Psoas muscle (tissue), 8 donors: ENCODE measurements around the gene CCDC57. TPM values are rescaled to one million over a fixed set of nuclear protein-coding genes. Genes with fewer than 3 reads are reported as not detected.

Experiments used
- ATAC-seq, 4 donors: fragments of 200-7000 bp; cut with Tn5 transposase; one replicate each; pipeline ENCODE4 v1.9.1; 2020; ENCODE audit warnings: moderate library complexity in 3 of 4, mild to moderate bottlenecking in 2 of 4
- DNase-seq, 2 donors: peaks; one replicate each; pipeline ENCODE4 v3.0.0-alpha.2; 2020
- H3K27ac ChIP-seq: fragments of 200-600 bp; one replicate; pipeline ENCODE4 v1.8.0; 2022
- H3K27me3 ChIP-seq, 3 donors: fragments of 200-600 bp in 1 of 3; one replicate each; pipeline versions ENCODE4 v1.6.1 to v1.8.0; 2013 to 2022; ENCODE audit warnings: low read length in 2 of 3, mild to moderate bottlenecking in 2 of 3, moderate library complexity in 1 of 3; ENCODE audit not compliant: insufficient read depth in 3 of 3
- H3K36me3 ChIP-seq, 2 donors: fragments of 200-600 bp in 1 of 2; one replicate each; pipeline versions ENCODE4 v1.6.1 to v1.8.0; 2013 to 2022; ENCODE audit warnings: low read depth in 1 of 2, mild to moderate bottlenecking in 1 of 2, moderate library complexity in 1 of 2; ENCODE audit not compliant: insufficient read depth in 1 of 2
- H3K4me1 ChIP-seq: fragments of 200-600 bp; one replicate; pipeline ENCODE4 v1.8.0; 2022
- H3K4me3 ChIP-seq: fragments of 200-600 bp; one replicate; pipeline ENCODE4 v1.8.0; 2022; ENCODE audit warnings: mild to moderate bottlenecking
- H3K9me3 ChIP-seq: fragments of 200-600 bp; one replicate; pipeline ENCODE4 v1.8.0; 2022
- WGBS, 3 donors: extraction: QIAGEN DNeasy Blood & Tissue Kit; methylation state at CpG; one replicate each; pipeline versions ENCODE4 v1.1.6 to v1.1.7; 2013; 5-methylcytosine and 5-hydroxymethylcytosine counted together
- intact Hi-C, 2 donors: fragments of 100-400 bp; cut with DNase I; formaldehyde crosslinking; loops; one replicate each; pipeline versions ENCODE4 v1.11.0 to v1.14.2; 2022
- polyA plus RNA-seq, 3 donors: library from polyadenylated mRNA; stranded (reverse); fragments of 200-250 nt; gene quantifications; one replicate each; pipeline ENCODE4 v1.2.3, GENCODE V29; 2013
- total RNA-seq, 4 donors: library from RNA; stranded (reverse); fragmentation: NEBNext Ultra II Directional in 2 of 4; extraction: Animal tissue kit (Norgen Biotek cat#: 25700) in 2 of 4; gene quantifications; one replicate each; pipeline versions ENCODE4 v1.2.1 to v1.2.4, GENCODE V29; 2021 to 2023
- TF ChIP-seq, protein P1 (sequence below): fragments of 200-600 bp; IDR thresholded peaks from one replicate; pipeline ENCODE4 v1.8.0; 2022; ENCODE audit warnings: antibody characterized with exemption
- donor health status: healthy with polysubstance abuse.
- donor health status: DM: no; HTN: no; CAD: no; lungs with moderate emphysema.
- donor health status: Bipolar disorder and iron deficiency.
- donor health status: healthy.
- donor health status: DM: yes; HTN: yes; CAD: no.
- donor health status: DM: no; HTN: no; CAD: no.
- donor health status: DM: no; HTN: no; CAD: no.
- donor health status: DM: yes; HTN: yes; CAD: no.

The CCDC57 gene
- total and polyA plus RNA-seq, 7 donors: 7.2 to 15.3 (median 11.1) TPM

GRCh38 chr17:82051776-82052637 lies 160.6 kb downstream of the CCDC57 start, which contains the start of the genes GPS1 and RFNG:
TSS of gene GPS1 (plus strand) at chr17:82051898. CDS start at chr17:82051932, 34 bp downstream.
TSS of gene RFNG (minus strand) at chr17:82051811. CDS start at chr17:82051766, 45 bp downstream.
- Histone ChIP-seq H3K36me3 (peaks cover 0 to 64% of the 10 kb centered on the region in 2 donors), H3K4me3 (peak within 1 kb of the TSS; percentile 84), H3K4me1 (peaks cover 26% of the 10 kb centered on the region), H3K9me3 (no peaks in the 10 kb centered on the region), H3K27me3 (no peaks in the 10 kb centered on the region), H3K27ac (peak within 1 kb of the TSS; percentile 67)
- intact Hi-C loops: no loop called here
- DNase-seq: peak; percentile 83 to 88
- WGBS, 3 donors: 0 to 1% (median 0%) methylated on average over 52 to 94 of the region's 94 CpGs
- ATAC-seq: peak; percentile 69 to 83 (median 76)
- TF ChIP-seq, protein P1, sequence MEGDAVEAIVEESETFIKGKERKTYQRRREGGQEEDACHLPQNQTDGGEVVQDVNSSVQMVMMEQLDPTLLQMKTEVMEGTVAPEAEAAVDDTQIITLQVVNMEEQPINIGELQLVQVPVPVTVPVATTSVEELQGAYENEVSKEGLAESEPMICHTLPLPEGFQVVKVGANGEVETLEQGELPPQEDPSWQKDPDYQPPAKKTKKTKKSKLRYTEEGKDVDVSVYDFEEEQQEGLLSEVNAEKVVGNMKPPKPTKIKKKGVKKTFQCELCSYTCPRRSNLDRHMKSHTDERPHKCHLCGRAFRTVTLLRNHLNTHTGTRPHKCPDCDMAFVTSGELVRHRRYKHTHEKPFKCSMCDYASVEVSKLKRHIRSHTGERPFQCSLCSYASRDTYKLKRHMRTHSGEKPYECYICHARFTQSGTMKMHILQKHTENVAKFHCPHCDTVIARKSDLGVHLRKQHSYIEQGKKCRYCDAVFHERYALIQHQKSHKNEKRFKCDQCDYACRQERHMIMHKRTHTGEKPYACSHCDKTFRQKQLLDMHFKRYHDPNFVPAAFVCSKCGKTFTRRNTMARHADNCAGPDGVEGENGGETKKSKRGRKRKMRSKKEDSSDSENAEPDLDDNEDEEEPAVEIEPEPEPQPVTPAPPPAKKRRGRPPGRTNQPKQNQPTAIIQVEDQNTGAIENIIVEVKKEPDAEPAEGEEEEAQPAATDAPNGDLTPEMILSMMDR: no peak

Other genes starting within 250 kb of the CCDC57 start
- 10 to 100 TPM; 27.7 to 37.4 (median 35.0) TPM for gene ASPSCR1, start 235.2 kb downstream of the CCDC57 start, total RNA-seq
- 10 to 100 TPM; 27.9 to 33.1 (median 33.0) TPM for gene ASPSCR1, start 235.2 kb downstream of the CCDC57 start, polyA plus RNA-seq
- gene CENPX, start 190.0 kb downstream of the CCDC57 start, total RNA-seq: 10 to 100 TPM; 15.9 to 24.6 (median 19.7) TPM
- gene CENPX, start 190.0 kb downstream of the CCDC57 start, polyA plus RNA-seq: 10 to 100 TPM; 53.8 to 79.4 (median 64.4) TPM
- gene LRRC45, start 189.5 kb downstream of the CCDC57 start, total RNA-seq: 1 to 10 TPM; 1.4 to 3.0 (median 1.9) TPM
- 1 to 10 TPM; 3.5 to 7.1 (median 4.0) TPM for gene LRRC45, start 189.5 kb downstream of the CCDC57 start, polyA plus RNA-seq
- gene RAC3, start 181.2 kb downstream of the CCDC57 start, total RNA-seq: not detected
- gene RAC3, start 181.2 kb downstream of the CCDC57 start, polyA plus RNA-seq: under 1 TPM in 2 of 3 donors, not detected in 1; 0.05 to 0.83 TPM
- gene DCXR, start 175.1 kb downstream of the CCDC57 start, total RNA-seq: 100 to 1,000 TPM; 111 to 216 (median 155) TPM
- gene DCXR, start 175.1 kb downstream of the CCDC57 start, polyA plus RNA-seq: 100 to 1,000 TPM; 117 to 158 (median 147) TPM
- gene RFNG, start 161.0 kb downstream of the CCDC57 start, total RNA-seq: 10 to 100 TPM; 27.1 to 37.3 (median 29.3) TPM
- gene RFNG, start 161.0 kb downstream of the CCDC57 start, polyA plus RNA-seq: 10 to 100 TPM; 31.0 to 40.7 (median 37.3) TPM
- 100 to 1,000 TPM in 2 of 4 donors, 10 to 100 TPM in 2; 89.8 to 112 (median 97.7) TPM for gene GPS1, start 160.9 kb downstream of the CCDC57 start, total RNA-seq
- 100 to 1,000 TPM in 2 of 3 donors, 10 to 100 TPM in 1; 87.1 to 114 (median 104) TPM for gene GPS1, start 160.9 kb downstream of the CCDC57 start, polyA plus RNA-seq
- gene DUS1L, start 147.0 kb downstream of the CCDC57 start, total RNA-seq: 100 to 1,000 TPM in 3 of 4 donors, 10 to 100 TPM in 1; 72.6 to 136 (median 104) TPM
- gene DUS1L, start 147.0 kb downstream of the CCDC57 start, polyA plus RNA-seq: 100 to 1,000 TPM; 117 to 170 (median 133) TPM
- 10 to 100 TPM; 17.2 to 37.3 (median 23.4) TPM for gene FASN, start 114.6 kb downstream of the CCDC57 start, total RNA-seq
- gene FASN, start 114.6 kb downstream of the CCDC57 start, polyA plus RNA-seq: 10 to 100 TPM in 2 of 3 donors, 1 to 10 TPM in 1; 8.9 to 26.5 (median 12.0) TPM
- 100 to 1,000 TPM in 2 of 4 donors, 10 to 100 TPM in 2; 18.6 to 182 (median 70.1) TPM for gene SLC16A3, start 16.2 kb upstream of the CCDC57 start, total RNA-seq
- gene SLC16A3, start 16.2 kb upstream of the CCDC57 start, polyA plus RNA-seq: 100 to 1,000 TPM; 102 to 263 (median 128) TPM
- 100 to 1,000 TPM in 3 of 4 donors, 10 to 100 TPM in 1; 73.5 to 139 (median 116) TPM for gene CSNK1D, start 60.9 kb upstream of the CCDC57 start, total RNA-seq
- gene CSNK1D, start 60.9 kb upstream of the CCDC57 start, polyA plus RNA-seq: 100 to 1,000 TPM in 1 of 3 donors, 10 to 100 TPM in 2; 74.3 to 124 (median 92.7) TPM
- under 1 TPM in 3 of 4 donors, not detected in 1; 0.18 to 0.81 (median 0.71) TPM for gene CD7, start 104.8 kb upstream of the CCDC57 start, total RNA-seq
- under 1 TPM; 0.13 to 0.19 (median 0.16) TPM for gene CD7, start 104.8 kb upstream of the CCDC57 start, polyA plus RNA-seq
- 1 to 10 TPM; 1.2 to 2.3 (median 1.7) TPM for gene SECTM1, start 120.9 kb upstream of the CCDC57 start, total RNA-seq
- 1 to 10 TPM in 2 of 3 donors, under 1 TPM in 1; 0.70 to 1.2 (median 1.0) TPM for gene SECTM1, start 120.9 kb upstream of the CCDC57 start, polyA plus RNA-seq
- gene TEX19, start 146.4 kb upstream of the CCDC57 start, total RNA-seq: under 1 TPM in 2 of 4 donors, not detected in 2; 0.17 to 0.24 TPM
- gene TEX19, start 146.4 kb upstream of the CCDC57 start, polyA plus RNA-seq: under 1 TPM; 0.07 to 0.35 (median 0.13) TPM
- 1 to 10 TPM in 2 of 4 donors, under 1 TPM in 1, not detected in 1; 0.15 to 3.8 (median 1.3) TPM for gene UTS2R, start 158.9 kb upstream of the CCDC57 start, total RNA-seq
- gene UTS2R, start 158.9 kb upstream of the CCDC57 start, polyA plus RNA-seq: under 1 TPM in 1 of 3 donors, not detected in 2; 0.10 TPM
- gene HEXD, start 205.5 kb upstream of the CCDC57 start, total RNA-seq: 10 to 100 TPM; 17.4 to 27.4 (median 23.7) TPM
- 10 to 100 TPM; 19.5 to 29.8 (median 20.9) TPM for gene HEXD, start 205.5 kb upstream of the CCDC57 start, polyA plus RNA-seq
- gene OGFOD3, start 205.7 kb upstream of the CCDC57 start, total RNA-seq: 10 to 100 TPM; 21.2 to 29.3 (median 27.1) TPM
- gene OGFOD3, start 205.7 kb upstream of the CCDC57 start, polyA plus RNA-seq: 10 to 100 TPM; 15.5 to 30.4 (median 24.5) TPM
- 10 to 100 TPM; 14.5 to 21.4 (median 17.4) TPM for gene CYBC1, start 237.9 kb upstream of the CCDC57 start, total RNA-seq
- gene CYBC1, start 237.9 kb upstream of the CCDC57 start, polyA plus RNA-seq: 10 to 100 TPM; 14.4 to 31.6 (median 24.8) TPM
- gene NARF, start 245.9 kb upstream of the CCDC57 start, total RNA-seq: 10 to 100 TPM; 32.8 to 56.1 (median 46.0) TPM
- gene NARF, start 245.9 kb upstream of the CCDC57 start, polyA plus RNA-seq: 100 to 1,000 TPM in 1 of 3 donors, 10 to 100 TPM in 2; 37.0 to 129 (median 39.2) TPM